Activated T-helper 1 cell treated with anti-CD3 and anti-CD28 coated beads, Interleukin-2, amount 50 U/mL, for 16 hours (primary cell): Measurements from ENCODE around the gene LRRC28.
"Not testable (repeated sequence)": the region's sequence is repeated elsewhere in the genome, so short reads cannot be mapped to it uniquely, and the experiment has no call there.

ENCODE experiments used
- DNase-seq, 2 donors: peaks; one replicate each; pipeline ENCODE4 v3.0.0-alpha.2; 2020; ENCODE audit warnings: low read depth in 1 of 2, low spot score in 1 of 2

LRRC28 gene

GRCh38 chr15:99393641-99394040 lies 142.4 kb downstream of the LRRC28 start:
- DNase-seq, result no peak

- no peak for DNase-seq
These were observed 145.1 kb downstream of the LRRC28 start for GRCh38 chr15:99396375-99396774.

DNA sequence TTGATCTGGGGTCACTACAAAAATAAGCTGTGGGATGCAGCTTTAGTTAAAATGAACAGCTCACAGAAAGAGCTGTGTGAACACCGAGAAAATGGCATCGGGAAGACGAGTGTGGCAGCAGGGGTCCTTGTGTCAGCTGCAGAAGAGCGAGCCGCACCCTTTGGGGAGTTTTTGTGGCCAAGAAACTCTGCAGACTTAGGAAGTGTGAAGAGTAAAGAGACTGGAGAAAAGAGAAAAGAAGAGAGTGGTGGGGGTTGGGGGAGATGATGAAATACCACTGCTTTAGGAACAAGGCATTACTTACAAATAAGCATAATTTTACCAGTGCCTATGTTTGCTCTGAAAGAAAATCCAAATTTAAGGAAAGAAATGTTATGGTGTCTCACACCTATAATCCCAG lies 147.8 kb downstream of the LRRC28 start:
- no peak for DNase-seq

DNA sequence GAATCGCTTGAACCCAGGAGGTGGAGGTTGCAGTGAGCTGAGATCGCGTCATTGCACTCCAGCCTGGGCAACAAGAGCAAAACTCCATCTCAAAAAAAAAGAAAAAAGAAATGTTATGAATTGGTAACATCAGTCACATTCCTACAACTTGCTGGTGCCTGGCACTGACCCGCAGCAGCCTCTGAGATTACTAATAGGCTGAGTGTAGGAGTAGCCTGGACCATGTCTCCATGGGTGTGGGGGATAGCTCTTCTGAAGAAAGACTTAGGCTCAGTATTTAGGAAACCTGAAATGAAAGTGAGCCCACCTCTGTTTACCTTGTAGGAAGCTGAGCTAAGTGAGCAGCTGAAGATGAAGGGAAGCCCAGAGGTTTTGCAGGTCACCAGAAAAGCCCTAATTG lies 148.3 kb downstream of the LRRC28 start:
- no peak for DNase-seq

GRCh38 chr15:99401216-99401615 lies 149.9 kb downstream of the LRRC28 start:
- DNase-seq, result not testable (repeated sequence)

GRCh38 chr15:99402014-99402729 lies 150.9 kb downstream of the LRRC28 start:
- DNase-seq, result no peak

GRCh38 chr15:99403597-99403996 lies 152.3 kb downstream of the LRRC28 start:
- DNase-seq, result no peak

- DNase-seq, result no peak
These were observed 153.2 kb downstream of the LRRC28 start for GRCh38 chr15:99404454-99404853.

DNA sequence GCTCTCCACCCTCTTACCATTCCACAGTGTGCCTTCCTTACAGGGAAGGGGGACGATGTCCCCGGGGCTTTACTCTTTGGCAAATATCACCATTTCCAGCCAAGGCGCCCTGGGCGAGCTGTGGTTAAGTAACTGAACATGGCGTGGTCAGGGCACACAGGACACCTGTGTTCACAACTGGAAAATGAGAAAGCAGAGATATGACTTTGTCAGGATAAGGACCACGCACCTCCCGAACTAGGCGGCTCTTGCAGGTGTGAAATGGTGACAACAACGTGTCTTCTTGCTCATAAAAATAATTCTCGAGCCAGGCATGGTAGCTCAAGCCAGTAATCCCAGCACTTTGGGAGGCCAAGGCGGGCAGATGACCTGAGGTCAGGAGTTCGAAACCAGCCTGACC lies 154.8 kb downstream of the LRRC28 start:
- DNase-seq, result no peak

DNA sequence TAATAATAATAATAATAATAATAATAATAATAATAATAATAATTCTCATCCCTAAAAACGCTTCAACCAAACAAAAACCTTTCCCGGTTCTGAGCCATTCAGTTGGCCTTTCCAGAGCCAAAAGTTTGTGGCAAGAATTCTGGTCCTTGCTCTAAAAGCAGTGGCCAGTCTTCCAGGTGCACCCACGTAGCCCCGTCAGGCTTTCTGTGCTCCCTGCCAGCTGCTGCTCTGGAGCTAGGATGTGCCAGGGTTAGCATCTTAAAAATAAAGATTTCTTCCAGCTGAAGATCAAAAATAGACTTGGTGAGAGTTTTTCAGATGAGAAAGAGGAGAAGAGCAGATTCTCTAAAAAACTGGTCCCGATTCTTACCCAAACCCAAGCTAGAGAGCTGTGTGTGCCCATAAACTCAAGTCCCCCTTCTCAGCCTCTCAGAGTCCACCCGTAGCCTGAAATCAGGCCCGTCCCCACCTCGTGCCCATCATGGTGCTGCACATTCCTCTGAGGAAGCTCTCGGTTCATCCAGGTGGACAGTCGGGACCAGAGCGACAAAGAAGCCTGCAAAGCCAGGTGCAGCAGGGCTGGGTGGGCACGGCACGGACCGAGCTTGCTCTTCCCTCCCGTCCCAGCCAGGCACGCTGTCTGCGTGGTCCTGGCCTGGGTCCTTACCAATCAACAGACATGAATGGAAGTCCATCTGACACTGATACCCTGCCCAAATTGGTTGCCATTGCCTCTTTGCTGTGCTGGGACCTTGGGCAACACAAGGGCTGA lies 155.6 kb downstream of the LRRC28 start:
- no peak for DNase-seq

DNA sequence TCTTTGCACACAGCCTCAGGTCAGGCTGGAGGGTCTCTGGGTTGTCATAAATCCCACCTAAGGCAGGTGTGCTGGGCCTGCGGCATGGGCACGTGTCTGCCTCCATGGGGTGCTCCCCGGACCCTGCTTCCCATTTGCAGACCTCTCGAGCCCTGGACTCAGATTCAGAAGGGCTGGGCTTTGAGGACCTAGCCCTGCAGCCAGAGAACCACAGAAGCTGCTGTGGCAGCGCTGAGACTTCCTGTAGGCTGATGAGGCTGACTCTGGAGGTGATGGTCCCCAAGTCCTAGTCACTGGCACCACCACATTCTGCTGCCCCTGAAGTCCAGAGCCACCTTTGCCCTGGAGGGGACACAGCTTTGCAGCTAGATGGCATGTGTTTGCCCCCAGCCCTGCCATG lies 156.4 kb downstream of the LRRC28 start:
- DNase-seq, result no peak

DNA sequence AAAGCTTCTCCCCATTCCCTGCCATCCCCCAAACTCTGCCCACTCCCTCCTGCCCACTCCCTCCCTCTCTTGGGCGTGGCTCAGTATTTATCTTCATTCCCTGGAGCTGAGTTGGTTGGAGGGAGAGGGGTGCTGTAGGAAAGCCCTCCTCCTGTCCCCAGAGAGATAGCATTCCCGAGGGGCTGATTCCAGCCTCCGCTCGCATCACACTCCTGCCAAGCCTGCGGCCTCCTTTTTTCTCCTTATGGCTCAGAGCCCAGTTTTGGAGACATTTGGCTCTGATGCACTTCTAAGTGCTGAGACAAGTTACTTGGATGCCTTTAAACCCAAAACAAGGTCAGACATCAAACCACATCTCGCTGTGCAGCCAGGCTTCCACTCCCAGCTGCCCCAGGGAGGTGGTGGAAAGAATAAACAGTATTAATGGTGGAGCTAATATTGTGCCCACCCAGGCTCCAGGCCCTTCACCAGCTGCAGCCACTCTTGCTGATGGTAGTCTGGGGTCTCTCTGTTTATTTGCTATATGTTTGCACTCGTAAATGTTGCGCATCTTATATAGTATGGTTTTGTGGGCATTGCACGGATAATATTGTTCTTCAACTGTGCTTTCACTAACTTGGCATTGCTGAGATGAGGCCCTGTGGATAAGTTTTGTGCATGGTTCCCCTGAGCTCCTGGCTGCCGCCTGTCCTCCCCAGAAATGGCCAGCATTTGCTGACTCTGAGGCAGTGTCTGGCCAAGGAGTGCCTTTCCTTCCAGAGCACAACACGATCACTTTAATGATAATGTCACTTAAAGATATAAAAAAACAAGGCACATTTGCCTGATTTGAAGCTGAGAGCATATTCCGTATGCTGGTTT lies 157.2 kb downstream of the LRRC28 start:
- no peak for DNase-seq

- DNase-seq, result no peak
These were observed 157.8 kb downstream of the LRRC28 start for GRCh38 chr15:99409097-99409473.

- no peak for DNase-seq
These were observed 158.3 kb downstream of the LRRC28 start for GRCh38 chr15:99409560-99409959.

DNA sequence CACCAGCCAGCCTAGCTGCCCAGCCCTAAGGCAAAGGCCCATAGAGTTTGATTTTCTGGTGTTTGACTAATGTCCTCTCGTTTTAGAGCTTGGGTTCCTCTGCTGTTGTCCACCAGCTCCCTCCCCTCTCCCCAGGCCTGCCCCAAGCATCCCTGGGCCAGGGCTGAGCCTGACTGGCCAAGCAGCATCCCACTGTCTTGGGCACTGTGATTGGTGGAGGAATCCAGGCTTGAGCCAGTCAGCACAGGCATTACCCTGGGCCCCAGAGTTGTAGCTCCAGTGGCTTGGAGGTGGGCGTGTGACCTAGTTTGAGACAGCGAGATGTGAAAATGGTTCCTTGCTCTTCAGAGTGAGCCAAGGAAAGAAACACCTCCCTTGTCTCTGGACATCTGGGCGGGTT lies 159.2 kb downstream of the LRRC28 start:
- DNase-seq, result no peak

DNA sequence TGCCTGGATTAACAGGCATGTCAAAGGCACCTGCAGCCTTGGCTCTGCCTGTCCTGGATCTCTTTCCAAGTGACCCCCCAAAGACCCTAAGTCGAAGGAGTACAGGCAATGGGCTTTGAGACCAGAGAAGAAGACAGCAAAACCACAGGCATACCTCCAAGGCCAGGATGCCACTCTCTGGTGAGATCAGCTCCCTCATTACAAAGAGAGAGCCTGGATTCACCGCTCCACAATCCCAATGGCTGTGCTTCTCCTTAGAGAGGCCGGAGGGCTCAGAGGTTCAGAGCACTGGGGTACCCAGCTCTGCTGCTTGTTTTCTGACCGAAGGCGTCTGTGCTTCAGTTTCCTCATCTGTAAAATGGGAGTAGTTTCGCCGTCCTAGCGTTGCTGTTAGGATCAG lies 160.0 kb downstream of the LRRC28 start:
- no peak for DNase-seq

DNA sequence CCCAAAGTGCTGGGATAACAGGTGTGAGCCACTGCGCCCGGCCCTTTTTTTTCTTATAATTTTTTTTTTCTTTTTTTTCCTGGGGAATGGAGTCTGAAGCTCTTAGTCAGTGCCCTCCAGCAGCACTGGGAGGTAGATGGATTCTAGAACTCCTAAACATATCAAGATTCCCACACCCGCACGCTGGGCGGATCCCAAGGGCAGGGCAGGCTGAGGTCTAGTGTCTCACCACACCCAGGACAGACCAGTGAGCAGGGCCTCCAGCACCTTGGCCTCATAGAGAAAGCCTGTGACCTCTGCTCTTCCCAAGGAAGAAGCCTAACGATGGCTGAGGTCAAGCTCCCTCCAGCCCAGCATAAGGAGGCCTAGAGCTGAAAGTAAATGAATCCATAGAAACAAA lies 160.8 kb downstream of the LRRC28 start:
- no peak for DNase-seq

DNA sequence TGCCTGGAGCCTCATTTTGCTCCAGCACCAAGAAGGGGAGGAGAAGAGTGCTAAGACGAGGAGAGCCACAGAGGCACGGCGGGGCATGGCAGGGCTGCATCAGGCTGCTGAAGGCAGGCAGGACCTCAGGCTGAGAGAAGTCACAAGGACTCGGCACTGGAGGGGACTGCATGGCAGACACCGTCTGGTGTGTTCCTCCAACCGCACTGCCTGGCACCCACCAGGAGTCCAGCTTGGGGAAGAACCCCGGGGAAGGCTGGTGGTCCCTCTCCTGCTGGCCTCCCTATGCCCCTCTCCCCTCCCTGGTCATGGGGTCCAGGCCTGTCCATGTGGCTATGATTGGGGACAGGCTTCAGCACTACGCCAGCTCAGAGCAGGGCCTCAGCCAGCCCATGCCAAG lies 161.3 kb downstream of the LRRC28 start:
- no peak for DNase-seq

DNA sequence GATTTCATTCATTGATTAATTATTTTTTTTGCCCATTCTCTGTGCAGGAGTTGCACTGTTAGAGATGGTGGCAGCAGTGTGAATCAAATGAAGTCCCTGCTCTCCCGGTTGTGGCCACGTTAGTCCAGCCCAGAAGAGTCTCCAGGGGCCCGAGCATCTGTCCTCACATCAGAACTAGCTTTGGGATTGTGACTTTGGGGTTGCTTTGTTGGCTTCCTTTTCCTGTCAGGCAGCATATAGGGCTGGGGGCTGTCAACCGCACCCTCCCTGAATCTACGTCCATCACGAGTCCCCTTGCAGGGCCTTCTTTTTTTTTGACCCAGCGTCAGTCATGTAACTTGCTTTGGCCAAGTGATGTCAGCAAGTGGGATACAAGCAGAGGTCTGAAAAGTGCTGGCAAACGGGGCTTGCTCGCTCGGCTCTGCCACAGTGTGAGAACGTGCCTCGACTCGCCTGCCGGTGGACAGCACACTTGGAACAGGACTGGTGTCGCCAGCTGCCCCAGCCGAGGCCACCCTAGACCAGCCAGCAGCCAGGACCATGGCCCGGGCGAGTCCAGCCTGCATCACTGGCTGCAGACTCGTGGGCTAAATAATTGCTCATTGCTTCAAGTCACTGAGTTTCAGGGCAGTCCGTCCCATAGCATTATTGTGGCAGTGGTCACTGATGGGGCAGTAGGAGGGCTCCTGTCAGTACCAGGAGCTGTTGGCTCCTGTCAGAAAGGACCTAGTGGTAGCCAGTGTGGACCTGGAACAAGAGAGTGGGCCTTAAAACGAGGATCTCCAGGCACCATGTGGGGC lies 162.9 kb downstream of the LRRC28 start:
- no peak for DNase-seq

DNA sequence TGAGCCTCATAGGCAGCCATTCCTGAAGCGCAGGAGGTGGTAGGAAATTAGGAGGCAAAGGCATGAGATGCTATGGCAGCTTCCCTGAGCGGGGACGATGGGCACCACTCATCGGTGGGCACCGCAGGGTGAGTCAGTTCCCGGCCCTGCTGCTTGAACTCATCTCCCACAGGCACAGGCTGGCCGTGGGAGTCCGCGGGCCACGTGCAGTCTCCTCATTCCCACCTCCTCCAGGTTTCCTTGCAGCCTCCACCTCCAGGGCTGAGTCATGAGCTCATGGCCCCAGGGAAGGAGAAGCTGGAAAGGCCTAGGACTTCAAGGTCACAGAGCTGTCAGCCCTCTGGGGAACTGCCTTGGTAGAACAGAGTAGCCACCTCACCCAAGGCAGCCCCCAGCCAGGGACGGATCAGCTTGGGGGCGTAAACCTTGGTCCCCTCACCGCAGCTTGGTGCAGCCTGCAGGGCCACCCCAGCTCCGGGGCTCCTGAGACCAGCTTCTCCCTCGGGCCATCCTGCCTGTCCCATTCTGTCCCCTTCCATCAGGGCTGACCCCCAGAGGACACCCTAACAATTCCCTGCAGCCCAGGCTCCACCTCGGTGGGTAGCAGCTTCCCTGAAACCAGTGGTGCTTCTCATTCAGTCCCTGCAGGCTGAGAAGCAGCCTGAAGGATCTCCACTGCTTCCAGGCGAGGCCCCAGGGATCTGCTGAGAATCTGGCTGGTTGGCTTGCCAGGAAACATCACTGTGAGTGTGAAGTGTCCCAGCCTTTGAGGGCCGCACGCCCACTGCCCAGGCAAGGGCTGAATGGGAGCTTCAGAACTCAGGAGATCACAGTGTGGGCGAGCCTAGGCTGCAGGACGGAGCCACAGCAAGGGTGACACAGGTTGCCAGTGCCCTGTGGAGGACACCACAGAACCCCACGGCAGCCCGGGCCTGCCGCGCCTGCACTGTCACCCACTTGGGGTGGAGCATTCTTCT lies 163.8 kb downstream of the LRRC28 start:
- DNase-seq, result no peak
